Activated CD8-positive, alpha-beta memory T cell treated with anti-CD3 and anti-CD28 coated beads for 1 hour (primary cell): ENCODE data around the gene HOXB5.

Experiments
- DNase-seq, 2 donors: peaks; one replicate each; pipeline ENCODE4 v3.0.0-alpha.2; 2020; ENCODE audit warnings: low read depth in 1 of 2; ENCODE audit errors: extremely low read depth in 1 of 2

HOXB5 gene

DNA sequence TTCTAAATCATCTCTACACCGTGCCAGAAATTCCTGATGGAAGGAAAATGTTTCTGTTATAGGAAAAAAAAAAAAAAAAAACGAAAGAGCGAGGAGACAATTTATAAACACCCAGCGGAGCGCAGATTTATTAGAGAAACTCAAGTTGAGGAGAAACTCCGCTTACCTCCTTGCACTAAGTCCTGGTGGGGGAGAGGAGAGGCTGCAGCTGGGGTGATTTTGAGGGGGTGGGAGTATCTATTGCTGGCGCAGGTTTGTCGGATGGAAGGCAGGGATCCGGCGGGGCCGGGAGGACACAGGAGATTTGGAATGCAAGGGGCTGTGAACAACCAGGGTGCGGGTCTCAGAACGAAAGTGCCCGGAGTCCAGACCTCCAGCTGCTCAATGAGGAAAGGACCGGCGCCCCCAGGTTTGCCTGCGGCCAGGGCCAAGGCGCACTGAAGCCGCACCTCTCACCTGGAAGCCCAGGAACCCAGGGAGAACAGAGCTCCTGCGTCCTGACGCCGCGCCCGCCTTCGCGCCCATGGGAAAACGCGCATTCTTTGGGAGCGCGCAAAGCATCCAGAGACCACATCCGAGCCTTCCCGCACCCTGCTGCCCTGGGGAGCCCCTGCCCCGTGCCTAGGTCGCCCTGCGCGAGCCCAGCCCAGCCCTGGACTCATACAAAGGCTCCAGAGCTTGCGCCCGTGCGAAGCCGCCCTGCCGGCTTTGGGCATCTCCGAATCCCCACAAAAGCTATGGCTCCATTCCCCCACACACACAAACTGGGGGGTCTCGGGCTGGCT lies 24.1 kb upstream of the HOXB5 start:
- no peak for DNase-seq

DNA sequence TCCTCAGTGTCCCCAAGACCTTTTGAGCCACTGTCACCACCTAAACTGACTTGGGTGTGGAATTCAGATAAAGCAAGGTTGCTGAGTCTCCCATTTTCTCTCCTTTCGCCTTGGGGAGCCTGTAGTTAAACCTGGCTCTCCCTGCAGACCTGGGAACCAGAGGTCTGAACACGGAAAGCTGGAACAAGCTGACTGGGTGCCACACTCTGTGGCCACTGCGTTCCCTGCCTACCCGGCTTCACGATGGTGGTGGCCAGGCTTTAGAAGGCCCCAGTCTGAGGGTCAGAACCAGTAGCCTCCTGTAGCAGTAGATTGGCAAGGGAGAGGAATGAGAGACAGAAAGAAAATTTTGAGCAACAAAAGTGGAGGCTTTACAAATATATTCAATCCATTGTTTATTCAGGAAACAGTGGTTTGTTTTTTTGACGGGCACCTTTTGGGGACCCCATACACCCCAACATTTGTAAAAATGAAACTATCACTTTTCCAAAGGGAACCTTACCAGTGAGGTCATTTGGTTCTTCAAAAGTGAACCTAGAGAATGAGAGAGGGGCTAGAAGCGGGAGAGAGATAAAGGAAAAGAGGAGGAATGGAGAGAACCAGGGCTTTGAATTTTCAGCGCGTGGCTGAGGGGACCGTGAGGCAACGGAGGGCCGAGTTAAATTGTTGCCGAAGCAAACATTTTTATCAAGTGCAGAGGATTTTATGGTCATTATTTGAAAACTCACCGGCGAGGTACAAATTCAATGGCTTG lies 23.3 kb upstream of the HOXB5 start:
- DNase-seq: no peak

GRCh38 chr17:48615963-48616716 lies 22.6 kb upstream of the HOXB5 start:
- DNase-seq: no peak

DNA sequence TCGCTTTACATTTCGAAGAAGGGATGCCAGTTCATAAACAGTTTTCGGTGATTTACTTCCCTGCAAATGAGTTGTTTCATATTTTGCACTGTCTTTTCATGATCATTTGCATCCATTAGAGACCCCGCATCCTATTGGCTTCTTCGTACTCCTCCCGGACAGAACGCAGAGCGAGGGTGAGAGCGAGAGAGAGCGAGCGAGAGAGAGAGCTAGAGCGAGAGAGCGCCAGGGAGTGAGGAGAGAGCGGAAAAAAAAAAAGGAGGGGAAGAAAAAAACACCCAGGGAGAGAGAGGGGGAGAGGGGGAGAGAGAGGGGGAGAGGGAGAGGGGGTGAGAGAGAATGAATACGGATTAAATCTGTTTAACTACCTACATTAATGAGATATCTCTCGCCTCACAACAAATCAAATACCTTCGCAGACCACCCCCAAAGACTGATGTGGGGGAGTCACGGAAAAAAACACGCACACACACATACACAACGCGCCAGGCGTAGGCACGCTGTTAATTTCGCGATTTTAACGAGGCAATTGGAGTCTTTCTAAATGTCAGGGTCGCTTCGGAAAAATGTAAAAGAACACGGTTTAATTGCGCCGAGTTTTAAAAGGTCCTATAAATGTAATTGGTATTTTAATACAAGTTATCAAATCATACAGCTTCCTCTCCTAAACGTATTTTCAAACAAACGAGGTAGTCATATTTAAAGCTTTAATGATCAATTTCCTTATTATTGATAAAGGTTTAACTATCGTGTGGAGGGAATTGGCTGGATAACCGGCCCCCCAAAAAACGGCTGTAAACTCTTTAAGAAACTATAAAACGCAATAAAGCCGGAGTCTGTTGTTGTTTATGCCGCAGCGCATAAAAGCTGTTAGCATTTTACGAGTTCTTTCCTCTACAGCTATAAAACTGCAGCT lies 21.7 kb upstream of the HOXB5 start, which contains the start of gene HOXB8:
HOXB8 (minus strand) TSS at position 246 of the 916 bp plus-strand sequence. CDS start 588 bp downstream, outside the sequence.
- no peak for DNase-seq

GRCh38 chr17:48613862-48614694 lies 20.5 kb upstream of the HOXB5 start:
- no peak for DNase-seq

DNA sequence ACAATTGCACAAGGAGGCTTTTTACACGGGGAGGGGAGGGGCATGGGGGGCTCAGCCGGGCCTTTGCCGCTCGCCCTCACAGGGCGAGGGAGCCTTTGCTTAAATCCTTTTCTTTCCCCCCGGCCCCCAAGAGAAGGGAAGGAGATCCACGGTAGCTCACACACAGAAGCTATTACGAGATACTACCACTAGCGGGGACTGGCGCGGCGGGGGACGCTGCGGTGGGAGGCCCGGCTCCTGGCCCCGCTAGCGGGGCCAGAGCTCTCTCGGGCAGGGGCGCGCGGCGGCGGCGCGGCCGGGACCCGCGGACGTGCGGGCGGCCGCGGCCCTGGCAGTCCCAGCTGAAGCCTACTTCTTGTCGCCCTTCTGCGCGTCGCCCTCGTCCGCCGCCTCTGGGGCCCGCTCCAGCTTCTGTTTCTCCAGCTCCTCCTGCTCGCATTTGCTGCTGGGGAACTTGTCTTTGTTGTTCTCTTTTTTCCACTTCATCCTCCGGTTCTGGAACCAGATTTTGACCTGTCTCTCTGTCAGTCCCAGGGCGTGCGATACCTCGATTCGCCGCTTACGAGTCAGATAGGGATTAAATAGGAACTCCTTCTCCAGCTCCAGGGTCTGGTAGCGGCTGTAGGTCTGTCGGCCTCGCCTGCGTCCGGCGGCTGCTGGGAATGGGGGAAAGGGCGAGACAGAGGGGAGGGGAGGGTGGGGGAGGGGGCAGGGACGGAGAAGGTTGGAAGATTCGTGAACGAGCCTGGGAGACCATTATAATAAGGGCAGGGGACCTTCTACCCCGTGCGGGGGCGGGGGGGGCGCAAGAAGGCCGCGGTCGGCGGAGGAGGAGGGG lies 19.5 kb upstream of the HOXB5 start:
- no peak for DNase-seq

- no peak for DNase-seq
These were observed 18.9 kb upstream of the HOXB5 start for GRCh38 chr17:48612456-48612853.

DNA sequence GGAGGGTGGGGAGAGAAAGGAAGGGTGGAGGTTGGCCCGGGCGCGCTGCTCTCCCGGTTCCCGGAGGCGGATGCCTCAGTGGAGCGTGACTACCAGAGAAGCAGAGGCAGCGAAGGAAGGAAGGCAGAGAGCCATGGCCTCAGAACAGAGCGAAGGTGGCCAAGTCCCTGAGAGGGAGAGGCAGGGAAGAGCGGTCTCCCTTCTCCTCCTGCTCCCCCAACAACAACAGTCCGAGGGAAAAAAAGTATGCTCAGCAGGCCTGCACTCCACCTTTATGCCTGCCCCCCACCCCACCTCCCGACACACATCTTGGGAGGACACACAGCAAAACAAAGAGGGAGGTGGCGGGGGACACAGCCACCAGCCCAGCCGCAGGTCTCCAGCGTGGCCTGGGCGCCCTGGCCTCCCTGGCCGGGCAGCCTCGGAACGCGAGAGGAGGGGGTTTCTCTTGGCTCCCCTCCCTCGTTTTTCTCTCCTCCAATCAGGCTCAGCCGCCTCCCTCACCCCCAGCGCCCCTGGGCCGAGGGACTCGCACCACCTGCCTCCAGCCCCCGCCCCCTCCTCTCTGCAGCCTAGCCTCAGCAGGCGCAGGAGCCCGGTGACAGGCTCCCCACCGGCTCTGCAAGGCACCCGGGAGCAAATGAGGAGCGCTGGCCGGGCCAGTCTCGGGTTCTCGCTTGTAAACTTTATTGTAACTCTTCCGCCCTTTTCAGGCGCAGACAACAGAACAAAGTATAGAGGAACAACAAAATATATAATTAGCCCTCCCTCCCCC lies 18.3 kb upstream of the HOXB5 start:
- no peak for DNase-seq

DNA sequence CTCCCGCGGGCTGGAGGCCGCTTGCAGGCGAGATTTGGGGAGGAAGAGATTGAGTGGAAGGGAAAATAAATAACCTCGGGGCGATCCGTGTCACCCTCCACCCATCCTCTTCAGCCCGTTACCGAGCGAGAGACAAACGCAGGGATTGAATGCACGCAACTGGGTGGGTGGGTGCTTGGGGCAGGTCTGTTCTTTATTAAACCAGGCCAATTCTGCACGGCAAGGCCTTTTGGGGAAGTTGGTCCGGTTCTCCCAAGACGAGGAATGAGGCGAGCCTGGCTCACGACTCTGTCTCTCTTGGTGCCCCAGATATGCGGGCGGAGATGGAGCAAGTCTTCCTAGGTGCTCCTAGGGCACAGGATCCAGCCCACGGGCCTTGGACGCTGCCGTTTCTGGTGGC lies 17.6 kb upstream of the HOXB5 start:
- DNase-seq: no peak

DNA sequence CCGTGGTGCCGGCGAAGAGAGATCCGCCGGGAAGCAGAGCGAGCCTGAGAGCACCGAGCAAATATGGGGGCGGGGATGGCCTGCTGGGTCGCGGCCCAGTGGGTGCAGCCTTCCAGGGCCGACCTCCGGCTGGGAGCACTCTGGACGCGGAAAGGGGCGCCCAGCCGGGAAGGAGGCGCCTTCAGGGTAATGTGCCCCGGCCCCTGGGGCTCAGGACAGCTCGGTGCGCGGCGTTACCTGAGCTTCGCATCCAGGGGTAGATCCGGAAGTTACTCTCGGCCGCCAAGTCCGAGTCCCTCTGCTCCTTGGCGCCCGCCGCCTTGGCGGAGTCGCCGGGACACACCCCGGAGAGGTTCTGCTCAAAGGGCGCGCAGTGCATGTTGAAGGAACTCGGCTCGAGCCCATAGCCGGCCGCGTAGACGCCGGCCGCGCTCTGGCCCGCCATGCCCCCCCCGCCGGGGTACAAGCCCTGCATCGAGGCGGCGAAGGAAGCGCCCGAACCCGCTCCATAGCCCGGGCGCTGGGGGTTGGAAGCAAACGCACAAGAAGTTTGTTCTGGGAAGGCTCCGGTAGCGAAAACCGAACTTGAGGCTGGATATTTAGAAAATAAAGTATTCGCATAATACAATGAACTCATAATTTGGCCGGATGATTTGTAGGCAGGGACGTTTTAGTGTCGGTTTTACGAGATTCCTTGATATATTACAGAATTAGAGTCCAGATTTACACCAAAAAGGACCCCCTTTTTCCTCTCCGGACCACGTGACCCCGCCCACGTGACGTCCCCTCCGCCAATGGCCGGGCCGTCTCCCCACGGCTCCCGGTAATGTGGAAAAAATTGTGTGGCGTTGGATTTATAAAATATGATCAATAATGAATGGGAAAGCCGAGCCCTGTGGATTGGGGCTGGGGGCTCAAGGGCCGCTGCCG lies 17.0 kb upstream of the HOXB5 start, which contains the start of gene HOXB7:
HOXB7 (minus strand) TSS at position 736 of the 930 bp plus-strand sequence; CDS start at position 637, 99 bp downstream.
- peak in 1 of 2 donors; percentile 65 for DNase-seq

DNA sequence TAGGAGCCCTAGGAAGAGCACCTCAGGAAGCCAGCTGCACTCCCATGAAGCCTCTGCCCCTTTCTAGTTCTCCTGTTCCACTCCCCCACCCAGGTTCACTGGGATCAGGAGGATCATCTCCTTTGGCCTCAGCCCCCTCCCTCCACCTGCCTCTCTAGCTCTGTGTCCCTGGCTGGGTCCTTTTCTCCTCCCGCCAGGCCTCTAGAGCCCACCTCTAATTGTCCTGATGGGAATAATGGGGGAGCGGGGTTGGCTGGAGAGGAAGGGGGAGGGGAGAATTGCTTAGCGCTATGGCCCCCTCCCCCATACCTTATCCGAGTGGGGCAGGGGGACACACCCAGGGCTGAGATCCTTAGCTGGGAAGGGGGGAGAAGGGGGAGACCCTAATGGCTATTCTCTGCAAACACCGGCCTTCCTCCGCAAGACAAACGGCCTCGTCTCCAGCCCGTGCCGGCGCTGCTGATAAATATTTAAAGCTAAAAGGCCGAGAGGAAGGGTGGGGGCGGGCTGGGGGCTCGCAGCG lies 16.2 kb upstream of the HOXB5 start:
- DNase-seq: no peak

DNA sequence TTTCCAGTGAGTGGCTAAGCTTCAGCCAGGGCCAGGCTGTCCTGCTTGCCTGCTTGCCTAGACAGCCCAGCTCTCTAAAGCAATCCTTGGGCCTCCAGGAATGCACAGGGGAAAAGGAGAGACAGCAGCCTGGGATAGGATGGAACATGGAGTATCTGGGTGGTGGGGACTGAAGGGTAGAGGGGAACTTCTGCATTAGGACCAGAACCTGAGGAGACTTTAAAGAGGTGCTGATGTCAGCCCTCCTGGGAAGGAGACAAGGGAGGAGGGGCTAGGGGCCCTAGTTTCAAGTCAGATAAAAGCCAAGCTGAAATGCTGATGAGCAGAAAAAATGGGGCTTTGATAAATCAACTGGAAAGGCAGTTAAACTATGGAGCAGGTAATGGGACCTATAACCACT lies 15.5 kb upstream of the HOXB5 start:
- DNase-seq: no peak

DNA sequence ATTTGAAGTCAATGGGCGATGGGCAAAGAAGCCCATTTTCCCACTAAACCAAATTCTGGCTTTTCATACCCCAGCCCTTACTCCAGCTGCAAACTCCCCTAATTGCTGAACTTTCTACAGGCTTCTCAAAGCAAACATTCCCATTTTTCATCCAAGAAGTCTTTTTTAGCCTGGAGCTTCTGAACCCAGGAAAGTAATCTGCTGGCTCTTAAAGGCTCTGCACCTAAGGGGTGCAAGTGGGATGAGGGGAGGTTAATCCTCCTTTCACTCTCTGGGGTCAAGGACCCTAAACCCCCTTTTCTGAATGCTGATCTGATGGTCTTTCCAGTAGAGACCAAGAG lies 14.9 kb upstream of the HOXB5 start:
- no peak for DNase-seq

DNA sequence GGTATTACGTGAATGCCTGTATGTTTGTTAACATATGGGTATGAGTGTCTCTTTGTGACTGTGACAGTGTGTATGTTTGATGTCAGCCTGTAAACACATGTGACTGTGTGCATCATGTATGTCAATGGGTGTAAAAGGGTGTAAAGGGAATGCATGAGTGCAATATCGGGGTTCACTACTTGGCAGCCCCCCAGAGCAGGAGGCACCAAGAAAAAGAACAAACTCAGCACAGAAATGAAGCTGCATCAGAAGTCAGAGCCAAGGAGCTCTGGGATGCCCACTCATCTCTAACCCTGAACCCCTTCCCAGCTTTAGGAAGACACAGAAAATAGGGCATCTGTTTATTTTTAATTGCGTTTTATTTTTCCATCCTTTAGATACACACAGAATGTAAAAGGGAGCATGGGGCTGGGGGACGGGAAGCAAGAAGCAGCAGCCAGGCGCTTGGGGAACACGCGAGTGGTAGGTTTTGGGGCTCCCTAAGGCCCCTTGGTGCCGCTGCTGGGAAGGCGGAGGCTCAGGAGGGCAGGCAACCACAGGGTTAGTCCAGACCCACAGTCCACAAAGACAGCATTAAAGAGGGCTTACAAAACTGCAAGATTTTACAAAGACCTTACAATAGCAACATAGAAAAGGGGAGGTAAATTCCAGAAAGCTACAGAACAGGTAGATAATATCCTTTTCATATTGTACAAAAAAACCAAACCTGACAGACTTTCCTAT lies 13.5 kb upstream of the HOXB5 start:
- DNase-seq: no peak

DNA sequence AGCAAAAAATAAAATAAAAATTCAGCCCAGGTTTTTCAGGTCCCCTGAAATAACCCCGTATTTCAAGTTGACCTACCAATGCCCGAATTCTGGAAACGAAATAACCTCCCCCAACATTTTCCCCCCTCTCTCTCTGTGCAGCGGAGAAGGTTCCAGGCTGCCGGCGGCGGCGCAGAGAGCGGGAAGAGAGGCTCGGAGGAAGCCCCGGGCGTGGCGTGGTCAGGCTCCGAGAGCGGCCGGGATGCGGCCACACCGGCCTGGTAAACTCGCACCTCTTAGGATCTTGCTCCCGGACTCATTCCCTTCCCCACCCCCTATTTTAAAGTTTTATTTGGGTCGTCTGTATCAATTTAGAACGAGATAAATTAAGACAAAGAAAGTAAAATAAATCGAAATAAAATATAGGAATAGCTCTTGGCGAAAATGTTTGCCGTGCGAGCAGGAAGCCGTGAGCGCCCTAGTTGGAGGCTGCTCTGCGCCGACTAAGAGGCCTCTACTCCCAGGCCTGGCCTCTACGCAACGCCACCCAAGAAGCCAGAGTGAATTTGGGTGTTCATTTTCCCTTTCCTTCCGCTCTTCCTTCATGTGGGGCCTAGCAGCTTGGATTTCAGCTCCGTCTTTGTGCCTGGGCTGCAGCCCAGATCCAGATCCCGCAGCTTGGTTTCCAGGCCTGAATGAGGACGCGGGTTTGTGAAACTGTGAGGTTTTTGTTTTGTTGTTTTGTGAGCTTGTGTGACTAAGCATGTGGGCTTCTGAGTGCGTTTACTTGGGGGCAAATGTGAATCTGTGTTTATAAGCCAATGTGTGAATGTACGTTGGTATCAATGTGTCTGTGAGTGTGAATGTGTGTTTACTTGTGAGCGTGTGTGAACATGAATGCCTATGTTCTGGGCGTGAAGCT lies 12.7 kb upstream of the HOXB5 start:
- DNase-seq: no peak
